Hair follicle dermal papilla cell (primary cell): ENCODE data around the gene ATE1. TPM values are rescaled to one million over a fixed set of nuclear protein-coding genes. Genes with fewer than 3 reads are reported as not detected.

Experiments
- small RNA-seq: library from RNA; depleted of rRNA; stranded (forward); fragments of <200 nt; gene quantifications from one replicate; pipeline ENCODE3, GENCODE V24; 2012
- total RNA-seq: library from RNA; depleted of rRNA; stranded (reverse); fragments of >200 nt; gene quantifications from 2 replicates; pipeline ENCODE4 v1.2.3, GENCODE V29; 2012

The ATE1 gene
- 31.0 and 37.8 TPM in 2 replicates for total RNA-seq

GRCh38 chr10:121927841-121928527 is at the start of gene ATE1:
Gene ATE1 (minus strand): TSS chr10:121928031. CDS start chr10:121927949, 82 bp downstream.

GRCh38 chr10:121974535-121975294 is 46.9 kb upstream of the ATE1 start, which contains the start of gene NSMCE4A:
Gene NSMCE4A (minus strand): TSS chr10:121975217. CDS start chr10:121975165, 52 bp downstream.

Small RNA genes lying within 50 kb of the gene (small RNA-seq; reads per million reads assigned to genes)
- not detected for gene RF00019
- not detected for gene RF02219

Other genes starting within 250 kb of the ATE1 start
- gene NSMCE4A, start 47.2 kb upstream of the ATE1 start, total RNA-seq: 13.4 and 16.7 TPM in 2 replicates
- 7.0 and 9.7 TPM in 2 replicates for gene TACC2, start 61.1 kb upstream of the ATE1 start, total RNA-seq